HG03442 (cell line): Measurements from ENCODE around the gene IFNGR1.

ENCODE experiments used
- ATAC-seq: cut with Tn5 transposase; IDR thresholded peaks from one replicate; pipeline ENCODE4 v1.9.1; 2021; ENCODE audit warnings: mild to moderate bottlenecking, moderate library complexity; ENCODE audit not compliant: unreplicated experiment

IFNGR1 gene

DNA sequence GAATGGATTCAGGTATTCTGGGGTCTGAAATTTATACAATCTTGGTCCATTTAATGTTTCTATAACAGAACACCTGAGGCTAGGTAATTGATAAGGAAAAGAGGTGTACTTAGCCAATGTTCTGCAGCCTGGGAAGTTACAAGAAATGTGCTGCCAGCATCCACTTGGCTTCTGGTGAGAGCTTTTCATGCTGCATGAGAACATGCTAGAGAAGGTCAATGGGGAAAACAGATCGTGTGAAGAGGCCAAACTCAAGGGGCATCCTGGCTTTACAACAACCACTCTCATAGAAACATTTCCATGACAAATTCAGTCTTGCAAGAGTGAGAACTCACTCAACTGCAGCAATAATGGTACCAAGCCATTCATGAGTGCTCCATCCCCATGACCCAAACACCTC lies 62.5 kb downstream of the IFNGR1 start:
- ATAC-seq = no peak

GRCh38 chr6:137155830-137156229 lies 63.4 kb downstream of the IFNGR1 start:
- ATAC-seq = peak; percentile 64

GRCh38 chr6:137150072-137150471 lies 69.1 kb downstream of the IFNGR1 start:
- no peak for ATAC-seq

GRCh38 chr6:137149035-137149393 lies 70.2 kb downstream of the IFNGR1 start:
- ATAC-seq = no peak

- ATAC-seq = no peak
These were observed 70.7 kb downstream of the IFNGR1 start for GRCh38 chr6:137148306-137149034.
